ENCODE measurements around the gene LPP. TPM values are rescaled to one million over a fixed set of nuclear protein-coding genes. Genes with fewer than 3 reads are reported as not detected.

Gene LPP
- total and polyA plus RNA-seq, 2 donors from 2014 or later: 6.7 to 233 TPM

DNA sequence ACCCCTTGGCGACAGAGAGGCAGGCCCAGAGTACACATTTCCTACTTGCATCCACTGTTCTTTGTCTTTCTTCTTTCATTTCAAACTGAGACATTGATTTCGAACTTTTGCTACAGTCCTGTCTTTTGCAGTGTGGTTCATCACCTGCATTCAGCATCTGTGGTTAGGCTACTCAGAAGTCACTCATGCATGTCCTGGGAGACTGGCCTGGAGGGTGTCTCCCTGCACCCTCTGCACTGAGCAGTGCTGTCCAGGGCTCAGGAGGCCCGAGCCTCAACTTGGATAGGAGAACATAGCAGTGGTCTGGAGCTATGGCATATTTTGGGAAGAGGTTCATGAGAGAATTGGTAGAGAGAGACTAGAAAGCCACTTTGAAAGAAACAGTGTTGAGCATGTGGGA, 777.6 kb downstream of the LPP start:
- FAIRE-seq (no peak), DNase-seq (no peak)
- TF ChIP-seq, protein P1, sequence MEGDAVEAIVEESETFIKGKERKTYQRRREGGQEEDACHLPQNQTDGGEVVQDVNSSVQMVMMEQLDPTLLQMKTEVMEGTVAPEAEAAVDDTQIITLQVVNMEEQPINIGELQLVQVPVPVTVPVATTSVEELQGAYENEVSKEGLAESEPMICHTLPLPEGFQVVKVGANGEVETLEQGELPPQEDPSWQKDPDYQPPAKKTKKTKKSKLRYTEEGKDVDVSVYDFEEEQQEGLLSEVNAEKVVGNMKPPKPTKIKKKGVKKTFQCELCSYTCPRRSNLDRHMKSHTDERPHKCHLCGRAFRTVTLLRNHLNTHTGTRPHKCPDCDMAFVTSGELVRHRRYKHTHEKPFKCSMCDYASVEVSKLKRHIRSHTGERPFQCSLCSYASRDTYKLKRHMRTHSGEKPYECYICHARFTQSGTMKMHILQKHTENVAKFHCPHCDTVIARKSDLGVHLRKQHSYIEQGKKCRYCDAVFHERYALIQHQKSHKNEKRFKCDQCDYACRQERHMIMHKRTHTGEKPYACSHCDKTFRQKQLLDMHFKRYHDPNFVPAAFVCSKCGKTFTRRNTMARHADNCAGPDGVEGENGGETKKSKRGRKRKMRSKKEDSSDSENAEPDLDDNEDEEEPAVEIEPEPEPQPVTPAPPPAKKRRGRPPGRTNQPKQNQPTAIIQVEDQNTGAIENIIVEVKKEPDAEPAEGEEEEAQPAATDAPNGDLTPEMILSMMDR (IDR thresholded peaks at IDR 0.05; ENCODE audit: borderline replicate concordance, extremely low read depth, insufficient read depth): no peak
- Histone ChIP-seq H3K4me3 (ENCODE audit: low read length in 3 of 3) (no peak overlapping the region), H3K4me1 (ENCODE audit: control insufficient read depth in 2 of 3, insufficient read depth in 2 of 3, low read depth in 1 of 3, low read length in 3 of 3) (no peaks in the 10 kb centered on the region), H3K27me3 (ENCODE audit: control insufficient read depth, insufficient read depth, low read length) (no peaks in the 10 kb centered on the region), H3K9ac (ENCODE audit: low read length in 3 of 3) (no peak overlapping the region), H3K27ac (ENCODE audit: low read depth in 2 of 2, low read length in 2 of 2) (no peak overlapping the region), H3K9me3 (ENCODE audit: control insufficient read depth in 2 of 3, insufficient read depth in 1 of 3, low read length in 3 of 3) (no peaks in the 10 kb centered on the region), H3K36me3 (ENCODE audit: control insufficient read depth in 2 of 3, insufficient read depth in 3 of 3, low read length in 3 of 3) (no peaks in the 10 kb centered on the region)
- intact Hi-C loops (cut with DNase I): no loop called here

DNA sequence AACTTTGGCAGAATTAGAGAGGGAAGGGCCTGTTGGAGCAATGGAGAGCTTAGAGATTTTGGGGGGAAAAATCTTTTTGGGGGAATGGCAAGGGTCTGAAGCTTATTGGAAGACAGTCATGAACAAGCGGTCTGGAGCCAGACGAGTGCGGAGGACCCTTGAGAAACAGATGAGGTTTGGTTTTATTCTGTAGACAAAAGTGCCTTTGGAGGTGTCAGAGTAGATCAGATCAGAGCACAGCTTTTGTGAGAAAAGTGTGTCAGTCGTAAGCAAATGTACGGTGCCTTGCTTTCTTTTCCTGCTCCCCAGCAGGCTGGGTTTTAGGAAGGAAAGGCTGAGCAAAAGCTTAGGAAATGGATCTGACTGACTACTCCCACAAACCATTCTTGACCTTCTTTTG, 781.0 kb downstream of the LPP start:
- Histone ChIP-seq H3K36me3 (ENCODE audit: control insufficient read depth in 2 of 3, insufficient read depth in 3 of 3, low read length in 3 of 3) (no peaks in the 10 kb centered on the region), H3K9ac (ENCODE audit: low read length in 3 of 3) (no peak overlapping the region), H3K27me3 (ENCODE audit: control insufficient read depth, insufficient read depth, low read length) (no peaks in the 10 kb centered on the region), H3K4me1 (ENCODE audit: control insufficient read depth in 2 of 3, insufficient read depth in 2 of 3, low read depth in 1 of 3, low read length in 3 of 3) (no peaks in the 10 kb centered on the region), H3K9me3 (ENCODE audit: control insufficient read depth in 2 of 3, insufficient read depth in 1 of 3, low read length in 3 of 3) (no peaks in the 10 kb centered on the region), H3K4me3 (ENCODE audit: low read length in 3 of 3) (no peak overlapping the region), H3K27ac (ENCODE audit: low read depth in 2 of 2, low read length in 2 of 2) (no peak overlapping the region)
- TF ChIP-seq, protein P1 (IDR thresholded peaks at IDR 0.05; ENCODE audit: borderline replicate concordance, extremely low read depth, insufficient read depth): no peak
- intact Hi-C loops (cut with DNase I): no loop called here
- FAIRE-seq: no peak
- no peak for DNase-seq

DNA sequence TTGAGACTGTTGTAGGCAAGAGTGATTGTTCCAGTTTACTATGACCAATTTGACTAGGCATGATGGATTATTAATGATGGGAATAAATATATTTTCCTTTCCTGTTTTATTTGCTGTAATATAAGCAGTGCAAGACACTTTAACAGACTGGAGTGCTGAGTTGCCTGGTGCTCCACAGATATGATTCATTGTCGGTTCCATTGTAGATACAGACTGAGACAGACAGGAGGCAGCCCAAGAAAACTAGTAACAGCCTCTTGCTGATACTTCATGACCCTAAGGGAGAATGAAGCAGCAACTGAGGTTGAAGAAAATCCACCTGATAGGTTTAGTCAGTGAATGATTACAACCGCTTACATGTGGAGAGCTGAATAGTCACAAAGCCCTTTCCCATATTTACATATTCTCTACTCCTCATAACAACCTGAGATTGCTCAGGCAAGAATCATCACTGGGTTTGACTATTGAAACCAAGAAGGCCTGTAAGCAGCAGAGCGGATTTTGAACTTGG, 782.7 kb downstream of the LPP start:
- no peaks in the 10 kb centered on the region for H3K9me3 ChIP-seq (ENCODE audit: control insufficient read depth in 2 of 3, insufficient read depth in 1 of 3, low read length in 3 of 3)
- no peaks in the 10 kb centered on the region for H3K27me3 ChIP-seq (ENCODE audit: control insufficient read depth, insufficient read depth, low read length)
- TF ChIP-seq, protein P1 (IDR thresholded peaks at IDR 0.05; ENCODE audit: borderline replicate concordance, extremely low read depth, insufficient read depth): no peak
- intact Hi-C loops (cut with DNase I): no loop called here
- H3K4me1 ChIP-seq (ENCODE audit: control insufficient read depth in 2 of 3, insufficient read depth in 2 of 3, low read depth in 1 of 3, low read length in 3 of 3): no peaks in the 10 kb centered on the region
- H3K9ac ChIP-seq (ENCODE audit: low read length in 3 of 3): no peak overlapping the region
- H3K27ac ChIP-seq (ENCODE audit: low read depth in 2 of 2, low read length in 2 of 2): no peak overlapping the region
- FAIRE-seq (no peak), DNase-seq (no peak)
- H3K36me3 ChIP-seq (ENCODE audit: control insufficient read depth in 2 of 3, insufficient read depth in 3 of 3, low read length in 3 of 3): no peaks in the 10 kb centered on the region
- H3K4me3 ChIP-seq (ENCODE audit: low read length in 3 of 3): no peak overlapping the region

DNA sequence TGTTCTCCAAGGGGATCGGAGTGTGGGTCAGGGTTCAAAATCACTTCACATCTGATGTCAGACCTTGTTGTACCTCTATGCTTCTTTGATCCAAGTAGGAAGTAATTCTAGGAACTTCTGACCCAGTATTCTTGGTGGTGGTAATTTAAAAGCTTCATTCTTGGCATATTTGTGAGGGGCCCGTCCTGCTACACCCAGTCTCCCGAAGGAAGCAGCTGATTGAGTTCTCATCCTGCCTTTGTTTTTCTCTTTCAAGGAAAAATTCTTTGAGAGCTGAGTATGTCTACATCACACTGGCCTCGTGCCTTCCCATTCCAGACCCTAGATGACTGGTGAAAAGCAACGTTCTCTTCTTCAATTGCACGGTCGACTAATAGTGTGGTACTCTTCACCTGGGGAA, 783.4 kb downstream of the LPP start:
- H3K9ac ChIP-seq (ENCODE audit: low read length in 3 of 3): no peak overlapping the region
- no peak overlapping the region for H3K4me3 ChIP-seq (ENCODE audit: low read length in 3 of 3)
- H3K27ac ChIP-seq (ENCODE audit: low read depth in 2 of 2, low read length in 2 of 2): no peak overlapping the region
- no peaks in the 10 kb centered on the region for H3K36me3 ChIP-seq (ENCODE audit: control insufficient read depth in 2 of 3, insufficient read depth in 3 of 3, low read length in 3 of 3)
- H3K4me1 ChIP-seq (ENCODE audit: control insufficient read depth in 2 of 3, insufficient read depth in 2 of 3, low read depth in 1 of 3, low read length in 3 of 3): no peaks in the 10 kb centered on the region
- TF ChIP-seq, protein P1 (IDR thresholded peaks at IDR 0.05; ENCODE audit: borderline replicate concordance, extremely low read depth, insufficient read depth): no peak
- DNase-seq (no peak), FAIRE-seq (no peak)
- intact Hi-C loops (cut with DNase I): no loop called here
- H3K9me3 ChIP-seq (ENCODE audit: control insufficient read depth in 2 of 3, insufficient read depth in 1 of 3, low read length in 3 of 3): no peaks in the 10 kb centered on the region
- H3K27me3 ChIP-seq (ENCODE audit: control insufficient read depth, insufficient read depth, low read length): no peaks in the 10 kb centered on the region

Measured in kidney (tissue), 14 donors.